ENCODE measurements around the gene CD151. TPM values are rescaled to one million over a fixed set of nuclear protein-coding genes. Genes with fewer than 3 reads are reported as not detected.

Gene CD151
- total RNA-seq, 1 experiment from 2014 or later, result 127 TPM

DNA sequence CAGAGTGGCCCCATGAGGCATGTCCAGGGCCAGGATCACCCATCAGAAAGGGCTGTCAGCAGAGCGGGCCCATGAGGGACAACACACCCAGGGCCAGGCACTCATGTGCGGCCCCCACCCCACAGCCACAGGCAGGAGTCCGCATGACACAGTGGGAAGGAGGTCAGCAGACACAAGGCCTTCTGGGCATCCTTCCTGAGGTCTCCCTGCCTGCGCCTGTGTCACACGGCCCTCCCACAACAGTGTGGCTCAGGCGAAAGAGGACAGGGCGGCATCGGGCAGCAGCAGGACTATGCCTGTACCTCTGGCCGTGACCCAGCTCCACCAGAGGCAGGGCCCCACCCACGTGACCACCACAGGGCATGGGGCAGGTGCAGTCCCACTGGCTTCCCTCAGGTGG, 50.8 kb downstream of the CD151 start:
- BruUV-seq (replicated peaks), result no TSS peak
- Histone ChIP-seq H3K27me3 (replicated peaks; ENCODE audit: insufficient read depth, low read depth, low read length, poor library complexity) (no peaks in the 10 kb centered on the region), H3K27ac (ENCODE audit: low read depth, low read length, poor library complexity, severe bottlenecking) (no peak overlapping the region), H3K4me1 (ENCODE audit: insufficient read depth, low read length, poor library complexity, severe bottlenecking) (no peaks in the 10 kb centered on the region), H3K9me3 (ENCODE audit: low read depth, low read length, poor library complexity, severe bottlenecking) (no peaks in the 10 kb centered on the region), H3K36me3 (ENCODE audit: insufficient read depth, low read length, poor library complexity, severe bottlenecking) (peaks cover 5% of the 10 kb centered on the region), H3K4me3 (ENCODE audit: low read depth, low read length, poor library complexity, severe bottlenecking) (no peak overlapping the region)
- TF ChIP-seq, protein P1, sequence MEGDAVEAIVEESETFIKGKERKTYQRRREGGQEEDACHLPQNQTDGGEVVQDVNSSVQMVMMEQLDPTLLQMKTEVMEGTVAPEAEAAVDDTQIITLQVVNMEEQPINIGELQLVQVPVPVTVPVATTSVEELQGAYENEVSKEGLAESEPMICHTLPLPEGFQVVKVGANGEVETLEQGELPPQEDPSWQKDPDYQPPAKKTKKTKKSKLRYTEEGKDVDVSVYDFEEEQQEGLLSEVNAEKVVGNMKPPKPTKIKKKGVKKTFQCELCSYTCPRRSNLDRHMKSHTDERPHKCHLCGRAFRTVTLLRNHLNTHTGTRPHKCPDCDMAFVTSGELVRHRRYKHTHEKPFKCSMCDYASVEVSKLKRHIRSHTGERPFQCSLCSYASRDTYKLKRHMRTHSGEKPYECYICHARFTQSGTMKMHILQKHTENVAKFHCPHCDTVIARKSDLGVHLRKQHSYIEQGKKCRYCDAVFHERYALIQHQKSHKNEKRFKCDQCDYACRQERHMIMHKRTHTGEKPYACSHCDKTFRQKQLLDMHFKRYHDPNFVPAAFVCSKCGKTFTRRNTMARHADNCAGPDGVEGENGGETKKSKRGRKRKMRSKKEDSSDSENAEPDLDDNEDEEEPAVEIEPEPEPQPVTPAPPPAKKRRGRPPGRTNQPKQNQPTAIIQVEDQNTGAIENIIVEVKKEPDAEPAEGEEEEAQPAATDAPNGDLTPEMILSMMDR (conservative IDR thresholded peaks at IDR 0.05; ENCODE audit: low read depth, low read length), result no peak
- no peak for TF ChIP-seq EZH2 (IDR thresholded peaks at IDR 0.05; ENCODE audit: borderline replicate concordance, low read depth, low read length, poor library complexity, severe bottlenecking)
- ChIA-PET POLR2A (ENCODE audit: low non-redundant PET) (no interaction called here), CTCF (no interaction called here)
- intact Hi-C loops (cut with micrococcal nuclease; ENCODE audit: unreplicated experiment), result no loop called here
- DNase-seq (ENCODE audit: low spot score), result no peak

DNA sequence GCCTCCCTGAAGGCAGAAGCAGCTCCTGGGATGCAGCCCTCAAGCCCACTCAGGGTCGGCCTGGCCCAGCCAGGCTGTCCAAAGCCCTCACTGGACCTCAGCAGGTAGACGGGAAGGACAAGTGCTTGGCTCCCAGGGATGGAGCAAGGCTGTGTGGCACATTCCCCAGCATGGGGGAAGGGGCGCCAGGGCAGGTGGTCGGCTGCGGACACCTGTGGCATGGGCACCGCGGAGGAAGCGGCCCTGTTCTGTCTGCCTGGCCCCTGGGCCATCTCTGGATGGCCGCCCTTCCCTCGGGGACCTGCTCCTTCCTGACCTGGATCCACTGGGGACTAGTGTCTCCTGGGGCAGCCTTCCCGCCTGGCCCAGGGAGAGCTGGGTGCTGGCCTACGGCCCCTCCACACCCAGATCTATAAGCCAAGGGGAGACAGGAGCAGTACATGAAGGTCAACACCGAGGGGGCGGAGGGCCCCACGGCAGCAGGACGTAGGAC, 51.9 kb downstream of the CD151 start:
- ChIA-PET POLR2A (ENCODE audit: low non-redundant PET) (no interaction called here), CTCF (no interaction called here)
- Histone ChIP-seq H3K9me3 (ENCODE audit: low read depth, low read length, poor library complexity, severe bottlenecking) (no peaks in the 10 kb centered on the region), H3K4me1 (ENCODE audit: insufficient read depth, low read length, poor library complexity, severe bottlenecking) (no peaks in the 10 kb centered on the region), H3K36me3 (ENCODE audit: insufficient read depth, low read length, poor library complexity, severe bottlenecking) (peaks cover 5% of the 10 kb centered on the region), H3K27ac (ENCODE audit: low read depth, low read length, poor library complexity, severe bottlenecking) (no peak overlapping the region), H3K4me3 (ENCODE audit: low read depth, low read length, poor library complexity, severe bottlenecking) (no peak overlapping the region), H3K27me3 (replicated peaks; ENCODE audit: insufficient read depth, low read depth, low read length, poor library complexity) (no peaks in the 10 kb centered on the region)
- DNase-seq (ENCODE audit: low spot score), result no peak
- TF ChIP-seq, protein P1 (conservative IDR thresholded peaks at IDR 0.05; ENCODE audit: low read depth, low read length), result no peak
- no peak for TF ChIP-seq EZH2 (IDR thresholded peaks at IDR 0.05; ENCODE audit: borderline replicate concordance, low read depth, low read length, poor library complexity, severe bottlenecking)
- BruUV-seq (replicated peaks), result no TSS peak
- intact Hi-C loops (cut with micrococcal nuclease; ENCODE audit: unreplicated experiment), result no loop called here

DNA sequence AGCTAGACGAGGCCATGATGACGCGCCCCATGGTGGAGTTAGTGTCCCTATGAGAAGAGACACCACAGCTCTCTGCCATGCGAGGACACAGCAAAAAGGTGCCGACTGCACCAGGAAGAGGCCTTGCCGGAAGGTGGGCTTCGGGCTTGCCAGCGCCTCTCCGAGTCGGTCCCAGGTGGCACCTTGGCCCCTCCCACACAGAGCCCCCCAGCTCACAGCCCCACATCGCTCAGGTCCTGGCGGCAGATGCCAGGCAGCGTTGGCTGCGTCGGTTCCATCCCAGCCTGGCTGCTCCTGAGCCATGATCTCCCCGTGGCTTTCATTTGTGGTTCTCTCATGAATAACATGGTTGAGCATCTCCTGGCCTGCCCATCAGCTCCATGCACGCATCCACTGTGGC, 53.8 kb downstream of the CD151 start:
- TF ChIP-seq EZH2 (IDR thresholded peaks at IDR 0.05; ENCODE audit: borderline replicate concordance, low read depth, low read length, poor library complexity, severe bottlenecking), result no peak
- TF ChIP-seq, protein P1 (conservative IDR thresholded peaks at IDR 0.05; ENCODE audit: low read depth, low read length), result no peak
- peaks cover 5% of the 10 kb centered on the region for H3K36me3 ChIP-seq (ENCODE audit: insufficient read depth, low read length, poor library complexity, severe bottlenecking)
- H3K27ac ChIP-seq (ENCODE audit: low read depth, low read length, poor library complexity, severe bottlenecking), result no peak overlapping the region
- BruUV-seq (replicated peaks), result no TSS peak
- H3K4me1 ChIP-seq (ENCODE audit: insufficient read depth, low read length, poor library complexity, severe bottlenecking), result peaks cover 16% of the 10 kb centered on the region
- intact Hi-C loops (cut with micrococcal nuclease; ENCODE audit: unreplicated experiment), result no loop called here
- no peak for DNase-seq (ENCODE audit: low spot score)
- no peaks in the 10 kb centered on the region for H3K9me3 ChIP-seq (ENCODE audit: low read depth, low read length, poor library complexity, severe bottlenecking)
- H3K27me3 ChIP-seq (replicated peaks; ENCODE audit: insufficient read depth, low read depth, low read length, poor library complexity), result no peaks in the 10 kb centered on the region
- H3K4me3 ChIP-seq (ENCODE audit: low read depth, low read length, poor library complexity, severe bottlenecking), result no peak overlapping the region
- ChIA-PET POLR2A (ENCODE audit: low non-redundant PET) (no interaction called here), CTCF (no interaction called here)
